ENCODE results near the gene BACE2.

The BACE2 gene

GRCh38 chr21:41160036-41160435 lies 7.9 kb upstream of the BACE2 start:
- TF ChIP-seq CTCF (IDR thresholded peaks at IDR 0.05; ENCODE audit: control insufficient read depth, extremely low read depth, insufficient read depth): no peak
- H3K4me3 ChIP-seq (ENCODE audit: low read depth, low read length): no peak overlapping the region
- no peak for DNase-seq (ENCODE audit: low read depth)

- H3K4me3 ChIP-seq (ENCODE audit: low read depth, low read length): no peak overlapping the region
- DNase-seq (ENCODE audit: low read depth): no peak
- no peak for TF ChIP-seq CTCF (IDR thresholded peaks at IDR 0.05; ENCODE audit: control insufficient read depth, extremely low read depth, insufficient read depth)
Measured at GRCh38 chr21:41161428-41161827, 6.5 kb upstream of the BACE2 start.

- H3K4me3 ChIP-seq (ENCODE audit: low read depth, low read length): no peak overlapping the region
- DNase-seq (ENCODE audit: low read depth): no peak
- no peak for TF ChIP-seq CTCF (IDR thresholded peaks at IDR 0.05; ENCODE audit: control insufficient read depth, extremely low read depth, insufficient read depth)
Measured at GRCh38 chr21:41162096-41162495, 5.9 kb upstream of the BACE2 start.

- H3K4me3 ChIP-seq (ENCODE audit: low read depth, low read length): no peak overlapping the region
- TF ChIP-seq CTCF (IDR thresholded peaks at IDR 0.05; ENCODE audit: control insufficient read depth, extremely low read depth, insufficient read depth): no peak
- DNase-seq (ENCODE audit: low read depth): no peak
Measured at GRCh38 chr21:41163091-41163490, 4.9 kb upstream of the BACE2 start.

- H3K4me3 ChIP-seq (ENCODE audit: low read depth, low read length): no peak overlapping the region
- no peak for TF ChIP-seq CTCF (IDR thresholded peaks at IDR 0.05; ENCODE audit: control insufficient read depth, extremely low read depth, insufficient read depth)
- DNase-seq (ENCODE audit: low read depth): no peak
Measured at GRCh38 chr21:41164052-41164451, 3.9 kb upstream of the BACE2 start.

- no peak overlapping the region for H3K4me3 ChIP-seq (ENCODE audit: low read depth, low read length)
- TF ChIP-seq CTCF (IDR thresholded peaks at IDR 0.05; ENCODE audit: control insufficient read depth, extremely low read depth, insufficient read depth): no peak
- peak; percentile 98 for DNase-seq (ENCODE audit: low read depth)
Measured at GRCh38 chr21:41164981-41165655, 2.8 kb upstream of the BACE2 start.

GRCh38 chr21:41166884-41167283 lies 1.1 kb upstream of the BACE2 start:
- no peak for DNase-seq (ENCODE audit: low read depth)
- no peak overlapping the region for H3K4me3 ChIP-seq (ENCODE audit: low read depth, low read length)
- TF ChIP-seq CTCF (IDR thresholded peaks at IDR 0.05; ENCODE audit: control insufficient read depth, extremely low read depth, insufficient read depth): no peak
